Amniotic epithelial cell (primary cell): ENCODE data around the gene MDGA2.
"Not testable (repeated sequence)": the region's sequence is repeated elsewhere in the genome, so short reads cannot be mapped to it uniquely, and the experiment has no call there.

ENCODE experiments used
- DNase-seq: peaks from one replicate; pipeline ENCODE4 v3.0.0-alpha.2; 2010; ENCODE audit warnings: low read depth

MDGA2 gene

DNA sequence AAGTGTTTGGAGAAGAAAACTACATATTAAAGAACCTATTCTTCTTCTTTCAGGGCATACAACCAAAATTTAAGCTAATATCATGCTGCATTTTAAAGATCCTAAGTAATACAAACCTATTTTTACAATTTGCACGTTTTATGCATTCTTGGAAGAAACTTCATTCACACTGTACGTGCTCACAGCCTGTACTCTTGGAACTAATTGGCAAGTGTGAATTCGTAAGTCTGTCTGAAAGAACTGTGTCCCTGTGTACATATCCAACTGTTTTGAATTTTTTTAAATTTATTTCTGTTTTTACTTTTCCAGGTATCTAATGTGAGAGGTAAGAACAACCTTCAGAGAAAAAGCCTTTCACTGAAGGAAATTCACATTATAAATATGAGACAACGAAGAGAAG lies 347.0 kb downstream of the MDGA2 start:
- DNase-seq = no peak

DNA sequence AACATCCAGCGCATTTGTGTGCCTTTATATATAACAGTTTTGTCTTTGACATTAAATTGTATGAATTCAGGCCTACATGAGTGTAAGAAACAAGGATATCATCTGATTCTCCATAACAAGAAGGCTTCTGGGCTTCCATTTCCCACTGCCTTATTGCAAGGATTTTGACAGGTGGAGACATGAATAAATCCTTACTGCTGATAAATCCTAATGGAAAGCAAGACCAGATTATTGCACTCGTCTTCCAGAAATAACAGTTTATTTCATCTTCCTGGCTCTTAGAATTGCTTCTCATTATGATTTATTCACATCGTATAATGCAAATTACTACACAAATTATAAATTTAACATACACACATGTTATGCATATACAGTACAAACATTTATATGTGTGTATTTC lies 348.1 kb downstream of the MDGA2 start:
- DNase-seq = no peak

GRCh38 chr14:47322751-47323150 lies 352.7 kb downstream of the MDGA2 start:
- no peak for DNase-seq

DNA sequence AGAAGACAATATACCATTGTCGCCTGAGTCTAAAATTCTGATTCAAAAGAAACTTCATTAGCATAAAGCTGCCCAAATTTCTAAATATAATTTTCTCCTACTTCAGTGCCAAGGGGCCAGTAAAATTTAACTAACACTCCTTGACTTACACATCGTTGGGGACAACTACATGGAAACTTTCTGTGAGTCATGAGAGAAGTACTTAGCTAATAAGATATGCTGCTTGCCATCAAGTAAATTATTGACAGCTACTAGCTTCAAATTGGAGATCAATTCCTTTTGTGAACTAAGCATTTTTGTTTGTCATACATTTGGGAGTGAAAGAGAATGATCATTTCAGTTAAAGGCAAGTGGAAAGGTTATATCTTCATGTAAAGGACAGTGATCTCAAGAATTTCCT lies 373.3 kb downstream of the MDGA2 start:
- no peak for DNase-seq

DNA sequence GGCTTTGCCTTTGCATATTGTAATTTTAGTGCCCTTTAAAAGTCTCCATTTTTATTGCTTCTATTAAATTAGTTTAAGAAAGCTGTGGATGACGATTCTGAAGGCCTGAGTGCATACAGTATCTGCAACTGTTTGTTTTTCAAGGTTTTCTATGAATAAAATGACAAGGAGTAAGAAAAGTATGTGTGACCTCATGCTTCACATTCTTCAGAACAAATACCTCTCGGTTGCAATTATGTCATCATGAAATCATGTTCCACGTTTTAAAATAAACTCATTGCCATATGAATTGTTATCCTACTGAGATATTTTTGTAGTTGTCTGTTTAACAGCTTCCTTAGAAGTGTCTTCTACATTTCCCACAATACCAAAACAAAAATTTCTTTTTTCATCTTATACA lies 374.6 kb downstream of the MDGA2 start:
- no peak for DNase-seq

DNA sequence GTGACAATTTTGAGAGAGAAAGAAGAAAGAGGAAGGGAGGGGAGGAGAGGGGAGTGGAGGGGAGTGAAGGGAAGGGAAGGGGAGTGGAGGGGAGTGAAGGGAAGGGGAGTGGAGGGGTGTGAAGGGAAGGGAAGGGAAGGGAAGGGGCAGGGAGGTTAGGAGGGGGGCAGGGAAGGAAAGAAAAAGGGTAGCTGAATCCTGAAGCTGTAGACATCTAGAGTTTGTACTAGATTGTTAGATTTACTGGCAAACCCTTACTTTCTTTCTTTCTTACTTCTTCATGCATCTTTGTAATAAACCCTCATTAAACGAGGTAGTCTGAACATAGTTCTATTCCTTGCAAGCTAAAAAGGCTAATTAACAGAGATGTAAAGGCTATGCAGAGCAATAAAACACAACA lies 378.0 kb downstream of the MDGA2 start:
- no peak for DNase-seq

DNA sequence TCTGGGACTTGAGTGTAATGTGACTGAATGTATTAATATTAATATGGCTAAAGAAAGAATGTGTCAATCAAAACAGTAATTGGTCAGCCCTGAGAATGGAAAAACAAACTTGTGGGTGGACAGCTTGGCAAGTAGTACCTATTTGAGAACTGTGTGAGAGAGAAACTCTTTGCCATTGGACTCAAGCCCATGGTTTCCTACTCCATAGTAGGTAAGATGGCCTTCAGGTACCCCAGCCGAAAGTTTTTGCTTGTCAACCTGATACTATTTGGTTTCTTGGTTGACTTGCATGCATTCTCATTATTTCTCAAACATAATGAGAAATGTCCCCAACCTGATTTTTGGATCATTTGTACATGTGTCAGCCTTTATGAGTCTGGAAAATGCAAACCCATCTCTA lies 391.1 kb downstream of the MDGA2 start:
- DNase-seq = no peak

GRCh38 chr14:47281761-47282160 lies 393.6 kb downstream of the MDGA2 start:
- DNase-seq = not testable (repeated sequence)

DNA sequence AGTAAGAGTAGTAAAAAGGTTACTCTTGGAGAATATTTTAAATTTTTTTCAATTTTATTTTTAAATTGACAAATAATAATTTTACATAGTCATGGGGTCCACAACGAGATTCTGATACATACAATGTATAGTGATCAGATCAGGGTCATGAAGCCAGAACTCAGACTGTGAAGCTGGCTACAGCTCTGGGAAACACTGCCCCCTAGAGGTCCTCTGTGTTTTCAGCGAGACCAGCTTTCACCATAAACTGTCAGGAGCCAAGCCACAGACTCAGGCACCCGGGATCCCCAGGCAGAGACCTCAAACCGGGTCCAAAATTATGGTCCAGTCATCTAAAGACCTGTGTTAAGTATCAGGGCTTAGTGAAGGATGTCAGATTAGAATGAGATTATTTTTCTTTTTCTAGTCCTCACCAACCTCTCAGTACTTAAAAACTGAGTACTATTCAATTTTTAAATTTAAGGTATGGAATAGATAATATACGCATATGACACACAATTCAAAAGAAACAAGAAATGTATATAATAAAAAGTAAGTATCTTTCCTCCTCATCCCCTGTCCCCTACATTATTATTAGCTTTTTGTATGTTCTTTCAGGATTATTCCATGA lies 397.1 kb downstream of the MDGA2 start:
- DNase-seq = peak; percentile 1

DNA sequence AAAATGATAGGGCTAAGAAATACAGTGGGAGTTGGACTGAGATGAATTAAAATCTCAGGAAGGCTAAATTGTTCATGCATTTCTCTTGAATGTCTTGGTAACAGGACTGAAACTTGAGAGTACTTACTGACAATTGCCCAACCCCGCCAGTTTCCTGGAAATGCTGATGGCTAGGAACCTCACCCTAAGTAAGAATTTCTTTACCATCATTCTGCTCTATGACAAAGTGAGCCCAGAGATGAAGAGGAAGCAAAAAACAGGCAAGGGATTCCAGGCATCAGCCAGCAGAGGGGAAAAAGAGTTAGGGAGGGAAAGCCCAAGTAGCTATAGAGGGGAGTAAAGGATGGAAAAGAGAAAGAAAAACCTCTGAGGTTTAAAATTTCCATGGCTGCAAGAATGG lies 397.7 kb downstream of the MDGA2 start:
- DNase-seq = no peak

DNA sequence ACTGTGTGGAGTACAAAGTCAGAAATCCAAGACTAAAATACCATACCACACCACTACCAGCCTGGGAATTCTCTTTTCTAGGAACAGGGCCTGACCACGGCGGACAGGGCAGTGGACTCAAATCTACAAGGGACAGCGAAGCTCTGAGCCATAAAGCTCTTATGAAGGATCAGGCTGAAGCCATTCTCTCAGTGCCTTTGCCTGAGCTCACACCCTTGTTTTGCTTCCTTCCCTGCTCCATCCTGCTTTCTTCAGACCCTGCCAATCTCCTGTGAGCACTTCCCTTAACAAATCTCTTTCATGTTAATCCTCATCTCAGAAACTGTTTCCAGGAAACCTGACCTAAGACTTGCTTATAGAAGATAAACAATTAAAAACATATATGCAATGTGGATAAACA lies 398.5 kb downstream of the MDGA2 start:
- no peak for DNase-seq

DNA sequence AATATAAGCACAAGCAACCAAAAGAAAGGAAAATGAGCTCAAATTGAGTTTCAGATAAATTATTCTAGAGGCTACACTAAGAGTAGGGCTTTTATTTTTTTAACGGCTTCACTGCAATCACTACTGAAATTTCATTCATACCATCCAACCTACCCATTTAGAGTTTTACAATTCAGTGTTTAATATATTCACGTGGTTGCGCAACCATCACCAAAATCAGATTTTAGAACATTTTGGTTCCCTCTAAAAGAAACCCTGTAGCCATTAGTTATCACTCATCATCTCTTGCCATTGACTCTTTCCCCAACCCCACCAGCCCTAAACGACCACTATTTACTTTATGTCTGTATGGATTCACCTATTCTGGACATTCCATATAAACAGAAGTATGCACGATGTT lies 401.5 kb downstream of the MDGA2 start:
- no peak for DNase-seq

- no peak for DNase-seq
These were observed 404.7 kb downstream of the MDGA2 start for GRCh38 chr14:47270715-47271114.

DNA sequence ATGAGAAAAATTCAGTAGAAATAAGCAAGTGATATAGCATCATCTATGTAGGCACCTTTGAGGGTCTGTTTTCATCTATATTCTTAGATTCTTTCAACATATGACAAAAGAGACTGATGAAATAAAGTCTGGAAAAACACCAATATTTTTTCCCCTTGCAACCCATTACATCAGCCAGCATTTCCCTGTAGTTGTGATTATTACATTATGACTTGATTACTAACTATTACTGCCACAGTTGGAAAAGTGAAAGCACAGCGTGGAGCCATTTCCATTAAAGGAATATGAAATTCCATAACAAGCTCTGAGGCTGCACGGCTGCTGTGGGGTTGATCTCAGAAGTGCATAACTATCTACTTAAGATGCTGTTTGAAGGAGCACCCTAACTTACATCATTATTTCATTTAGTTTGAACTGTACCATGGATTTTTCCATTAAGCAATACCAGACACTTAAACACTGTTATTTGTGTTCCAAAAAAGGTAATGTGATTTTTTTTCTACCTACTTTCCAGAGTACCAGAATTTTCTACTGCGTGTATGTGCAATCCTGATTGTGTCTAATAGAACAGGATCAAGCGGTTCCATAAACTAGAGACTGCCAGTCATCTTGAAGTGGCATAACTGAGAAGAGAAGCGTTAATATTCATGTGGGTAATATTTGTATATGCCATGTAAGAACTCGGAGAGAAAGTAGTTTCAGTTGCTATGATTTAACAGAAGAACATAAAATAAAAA lies 405.5 kb downstream of the MDGA2 start:
- DNase-seq = no peak

DNA sequence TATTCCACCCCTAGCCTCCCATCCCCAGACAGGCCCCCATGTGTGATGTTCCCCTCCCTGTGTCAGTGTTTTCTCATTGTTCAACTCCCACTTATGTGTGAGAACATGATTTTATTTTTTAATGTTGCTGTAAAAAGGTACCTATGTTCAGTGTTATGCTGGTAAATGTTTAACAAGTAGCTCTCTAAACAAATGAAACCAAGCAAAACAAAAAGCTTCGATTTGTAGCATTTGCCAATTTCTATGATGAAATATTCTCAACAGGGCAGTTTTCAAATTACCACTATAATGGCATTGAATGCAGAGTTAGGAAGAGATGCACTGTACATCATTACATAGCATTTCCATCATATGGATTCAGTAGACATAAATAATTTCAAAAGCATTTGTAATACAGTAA lies 410.6 kb downstream of the MDGA2 start:
- DNase-seq = no peak

DNA sequence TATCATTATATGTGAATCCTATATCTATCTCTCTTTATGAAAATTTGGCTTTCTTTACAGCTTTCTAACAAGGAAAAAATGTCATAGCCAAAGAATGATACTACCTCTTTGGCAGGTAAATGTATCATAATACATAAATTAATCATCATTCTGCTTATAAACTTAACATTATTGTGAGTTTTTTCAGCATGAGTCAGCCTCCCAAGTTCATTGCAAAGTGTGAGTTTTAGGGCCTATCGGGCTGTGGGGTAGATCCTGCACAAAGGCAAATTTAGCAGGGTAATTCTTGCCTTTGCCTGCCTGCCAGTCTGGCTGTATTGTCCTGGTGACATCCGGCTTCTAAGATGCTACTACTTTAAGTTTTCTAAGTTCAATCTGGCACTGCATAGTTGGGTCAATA lies 412.6 kb downstream of the MDGA2 start:
- no peak for DNase-seq

DNA sequence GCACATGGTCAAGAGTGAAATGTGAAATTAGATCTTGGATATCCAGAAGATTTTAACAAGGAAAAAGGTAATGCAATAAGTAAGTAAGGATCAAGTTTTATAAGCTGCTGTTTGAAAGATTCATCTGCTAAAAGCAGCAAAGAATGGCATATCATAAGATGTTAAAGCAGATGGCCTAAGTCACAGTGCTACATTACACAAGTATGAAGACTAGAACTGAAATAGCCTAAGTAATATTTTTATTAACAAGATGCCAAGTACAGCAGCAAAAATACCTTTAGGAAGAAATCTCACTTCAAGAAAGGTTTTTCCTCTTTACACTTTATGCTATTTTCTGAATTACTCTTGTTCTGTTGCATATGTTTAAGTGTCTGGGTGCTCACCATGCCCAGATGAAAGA lies 414.1 kb downstream of the MDGA2 start:
- DNase-seq = no peak

- no peak for DNase-seq
These were observed 415.6 kb downstream of the MDGA2 start for GRCh38 chr14:47259796-47260195.

GRCh38 chr14:47257013-47257412 lies 418.4 kb downstream of the MDGA2 start:
- no peak for DNase-seq

GRCh38 chr14:47252802-47253201 lies 422.6 kb downstream of the MDGA2 start:
- DNase-seq = no peak

DNA sequence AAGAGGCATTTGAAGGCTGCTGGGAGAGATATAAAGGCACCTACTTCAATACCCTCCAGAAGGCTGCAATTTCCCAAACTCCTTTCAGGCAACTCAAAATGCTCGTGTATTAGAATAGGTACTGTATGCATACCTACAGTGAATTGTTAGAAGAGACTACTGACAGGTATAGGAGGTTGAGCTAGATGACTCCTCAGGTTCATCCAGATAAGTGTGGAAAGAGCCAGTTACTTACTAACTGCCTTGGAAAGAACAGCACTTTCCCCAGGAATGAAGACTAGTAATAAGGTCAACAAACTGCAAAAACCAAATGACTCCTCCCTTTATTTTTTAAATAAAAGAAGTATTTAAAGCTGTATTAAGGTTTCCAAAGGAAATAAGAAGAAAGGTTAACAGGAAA lies 429.0 kb downstream of the MDGA2 start:
- no peak for DNase-seq

GRCh38 chr14:47242579-47242978 lies 432.8 kb downstream of the MDGA2 start:
- not testable (repeated sequence) for DNase-seq

GRCh38 chr14:47240748-47241437 lies 434.5 kb downstream of the MDGA2 start:
- DNase-seq = no peak

GRCh38 chr14:47235619-47236018 lies 439.8 kb downstream of the MDGA2 start:
- DNase-seq = no peak
